HepG2 (cell line): ENCODE measurements around the gene GALNT16. TPM values are rescaled to one million over a fixed set of nuclear protein-coding genes. Genes with fewer than 3 reads are reported as not detected.

Experiments used
- ATAC-seq: fragments of 200-7000 bp; cut with Tn5 transposase; 3 replicates; pipeline ENCODE4 v1.9.1; 2020; ENCODE audit warnings: mild to moderate bottlenecking, moderate library complexity
- BruUV-seq: library from RNA; stranded (reverse); fragments of 400-500 nt; replicated peaks from 2 replicates; lab custom pipeline; 2021; lab: Mats Ljungman, UMichigan
- CTCF ChIA-PET: fragments of 300-600 bp; formaldehyde crosslinking; extraction: SDS; loops from one replicate; lab custom pipeline; 2021; ENCODE audit warnings: low total read pairs, inconsistent platforms, low intra/inter-chr PET ratio; lab: Yijun Ruan, JAX
- POLR2A ChIA-PET: fragments of 350-600 bp; sonication (Branson Sonifier 250); formaldehyde crosslinking; loops from one replicate; lab custom pipeline; 2020; ENCODE audit warnings: antibody characterized with exemption, inconsistent platforms; lab: Yijun Ruan, JAX
- DNase-seq: peaks from one replicate; pipeline ENCODE4 v3.0.0-alpha.2; 2015; ENCODE audit warnings: low spot score
- FAIRE-seq: peaks from 3 replicates; lab custom pipeline; 2011; peaks lifted over from hg19 to GRCh38; lab: Jason Lieb, UNC
- H2AFZ ChIP-seq: one replicate; pipeline ENCODE4 v1.6.1; 2011; ENCODE audit warnings: low read length, inconsistent platforms
- H3K27ac ChIP-seq: fragments of 300-600 bp; 3 replicates; pipeline ENCODE4 v1.8.0; 2011; ENCODE audit warnings: mixed run types, mild to moderate bottlenecking, mixed read lengths, low read length, inconsistent platforms; ENCODE audit not compliant: insufficient read depth; ENCODE audit errors: extremely low read length
- H3K27me3 ChIP-seq, 2 experiments: fragments of 200-600 bp in 1 of 2; 2 replicates in 1 of 2; 3 replicates in 1 of 2; pipeline versions ENCODE4 v1.6.0 to v1.8.0; 2011; ENCODE audit warnings: low read length in 2 of 2, mild to moderate bottlenecking in 2 of 2, moderate library complexity in 2 of 2, inconsistent platforms in 1 of 2; ENCODE audit not compliant: insufficient read depth in 2 of 2, control insufficient read depth in 1 of 2
- H3K36me3 ChIP-seq, 2 experiments: fragments of 200-600 bp in 1 of 2; replicated peaks in 1 of 2; 2 replicates in 1 of 2; 3 replicates in 1 of 2; pipeline versions ENCODE4 v1.5.1 to v1.8.0; 2011; ENCODE audit warnings: low read length in 2 of 2, inconsistent platforms in 1 of 2; ENCODE audit not compliant: insufficient read depth in 2 of 2, control insufficient read depth in 1 of 2
- H3K4me1 ChIP-seq: 2 replicates; pipeline ENCODE4 v1.5.1; 2012; ENCODE audit warnings: low read length, inconsistent platforms; ENCODE audit not compliant: insufficient read depth
- H3K4me2 ChIP-seq: 2 replicates; pipeline ENCODE4 v1.6.0; 2011; ENCODE audit warnings: low read depth, low read length, inconsistent platforms
- H3K4me3 ChIP-seq, 3 experiments: fragments of 200-600 bp in 1 of 3; sonication (generic), shearing (Covaris generic) in 1 of 3; replicated peaks in 1 of 3; 2 replicates each; pipeline ENCODE4 v1.5.1; 2011 to 2016; ENCODE audit warnings: low read length in 3 of 3, inconsistent platforms in 2 of 3, low read depth in 2 of 3, mild to moderate bottlenecking in 2 of 3, control low read depth in 1 of 3, mixed read lengths in 1 of 3; ENCODE audit not compliant: insufficient read depth in 1 of 3
- H3K79me2 ChIP-seq: one replicate; pipeline ENCODE4 v1.6.1; 2011; ENCODE audit warnings: low read length, inconsistent platforms; ENCODE audit not compliant: insufficient read depth
- H3K9ac ChIP-seq: 2 replicates; pipeline ENCODE4 v1.6.0; 2011; ENCODE audit warnings: mild to moderate bottlenecking, low read depth, low read length, inconsistent platforms; ENCODE audit not compliant: insufficient read depth
- H3K9me3 ChIP-seq: 2 replicates; pipeline ENCODE4 v1.5.1; 2012; ENCODE audit warnings: mild to moderate bottlenecking, low read length
- H4K20me1 ChIP-seq: 2 replicates; pipeline ENCODE4 v1.6.0; 2011; ENCODE audit warnings: inconsistent platforms, mild to moderate bottlenecking, low read length, moderate library complexity; ENCODE audit not compliant: insufficient read depth
- CEBPG ChIP-seq: IDR thresholded peaks from 2 replicates; pipeline ENCODE4 v1.6.1; 2016
- HCFC1 ChIP-seq: fragments of 150-350 bp; IDR thresholded peaks from 2 replicates; pipeline ENCODE4 v1.6.1; 2014; ENCODE audit warnings: low read depth, low read length
- NFAT5 ChIP-seq: sonication (generic); formaldehyde crosslinking; IDR thresholded peaks from 2 replicates; pipeline ENCODE4 v1.4.0; 2020; ENCODE audit warnings: missing genetic modification reagents
- PITX1 ChIP-seq: sonication (generic); formaldehyde crosslinking; IDR thresholded peaks from 2 replicates; pipeline ENCODE4 v1.5.1; 2020; ENCODE audit warnings: mild to moderate bottlenecking, missing genetic modification reagents
- PRPF4 ChIP-seq: fragments of 200-400 bp; formaldehyde crosslinking; IDR thresholded peaks from 2 replicates; pipeline ENCODE4 v1.6.1; 2016; ENCODE audit warnings: low read length, low read depth; ENCODE audit not compliant: poor library complexity, severe bottlenecking
- ZNF556 ChIP-seq: sonication (generic); formaldehyde crosslinking; IDR thresholded peaks from 2 replicates; pipeline ENCODE4 v1.4.0; 2020; ENCODE audit warnings: mild to moderate bottlenecking, missing genetic modification reagents, borderline replicate concordance
- ZSCAN5A ChIP-seq: sonication (generic); formaldehyde crosslinking; IDR thresholded peaks from 2 replicates; pipeline ENCODE4 v1.8.0; 2022; ENCODE audit warnings: mild to moderate bottlenecking, missing genetic modification reagents, borderline replicate concordance
- WGBS: methylation state at CpG from one replicate; pipeline ENCODE4 v1.1.6; 2017; ENCODE audit warnings: low lambda C conversion rate; 5-methylcytosine and 5-hydroxymethylcytosine counted together
- in situ Hi-C: cut with HindIII; loops from 2 replicates; pipeline ENCODE4 v1.10.0; 2017; ENCODE audit warnings: low pct_unique_long_range_greater_than_20kb; ENCODE audit not compliant: extremely low pct_ligation_motif_present
- intact Hi-C: fragments of 100-400 bp; cut with micrococcal nuclease; formaldehyde crosslinking; loops from one replicate; pipeline ENCODE4 v1.10.0; 2022; ENCODE audit not compliant: unreplicated experiment
- polyA plus RNA-seq, 8 experiments: library from polyadenylated mRNA; depleted of rRNA in 3 of 8; stranded (reverse) in 7 of 8; unstranded in 1 of 8; fragments of >200 nt; fragmentation: Illumina TruSeq in 4 of 8; extraction: Trizol in 4 of 8; gene quantifications; 2 replicates each; pipeline versions ENCODE4 v1.2.1 to v1.2.3, GENCODE V29; 2011 to 2016; ENCODE audit warnings: low read depth in 4 of 8, missing spikeins in 1 of 8, mixed read lengths in 1 of 8; ENCODE audit not compliant: insufficient read depth in 1 of 8
- total RNA-seq, 5 experiments: library from RNA; depleted of rRNA; stranded (reverse); fragments of >200 nt; fragmentation: Illumina TruSeq; extraction: Trizol; gene quantifications; 2 replicates each; pipeline ENCODE4 v1.2.3, GENCODE V29; 2016; ENCODE audit warnings: low read depth in 1 of 5
- TF ChIP-seq, protein P1 (sequence below), 2 experiments: IDR thresholded peaks; 2 replicates each; pipeline ENCODE4 v1.6.1; 2011 to 2012; ENCODE audit warnings: low read length in 2 of 2, borderline replicate concordance in 1 of 2, low read depth in 1 of 2, mild to moderate bottlenecking in 1 of 2, moderate library complexity in 1 of 2
- TF ChIP-seq, protein P2 (sequence below): sonication (generic); formaldehyde crosslinking; IDR thresholded peaks from 2 replicates; pipeline ENCODE4 v1.4.0; 2020; ENCODE audit warnings: missing genetic modification reagents, borderline replicate concordance

GALNT16 gene
- total and polyA plus RNA-seq, 2 of the 13 experiments (the other 11 are each of a cell fraction or from before 2014, with no cell fraction given), result 0.54 to 0.82 TPM

DNA sequence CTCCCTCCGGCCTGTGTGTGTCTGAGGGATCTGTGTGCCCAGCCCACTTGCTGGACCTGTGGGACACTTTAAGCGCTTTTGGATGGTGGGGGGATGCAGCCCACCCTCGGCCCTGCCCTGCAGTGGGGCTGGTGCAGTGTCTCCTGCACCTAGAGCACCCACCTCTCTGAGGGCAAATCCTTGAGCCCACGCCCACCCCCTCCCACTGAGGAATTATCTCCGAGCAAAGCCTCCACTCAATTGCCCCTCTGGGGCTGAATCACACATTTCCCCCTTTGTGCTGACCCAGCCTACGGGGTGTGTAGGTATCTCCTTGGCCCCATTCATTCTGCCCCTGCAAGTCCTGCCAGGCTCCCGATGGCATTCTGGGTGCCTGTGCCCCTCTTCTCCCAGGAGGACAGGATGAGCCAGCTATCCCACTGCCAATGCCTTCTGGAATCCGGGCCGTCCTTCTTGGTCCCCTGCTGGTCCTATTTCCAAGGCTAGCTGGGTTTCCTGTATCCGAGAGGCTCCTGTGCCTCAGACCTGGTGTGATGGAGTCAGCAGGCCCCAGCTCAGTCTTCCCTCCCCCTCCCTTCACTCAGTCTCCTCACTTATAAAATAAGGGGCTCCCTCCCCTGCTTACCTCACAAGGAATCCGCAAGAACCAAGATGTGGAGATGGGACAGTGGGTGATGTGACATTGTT lies 89.3 kb downstream of the GALNT16 start:
- CTCF ChIA-PET, result no interaction called here
- H2AFZ ChIP-seq, result no peak overlapping the region
- no peaks in the 10 kb centered on the region for H4K20me1 ChIP-seq
- no peaks in the 10 kb centered on the region for H3K9me3 ChIP-seq
- H3K36me3 ChIP-seq, result no peaks in the 10 kb centered on the region
- peaks cover 0 to 24% of the 10 kb centered on the region in 2 experiments; a peak in 3 of 5 replicates for H3K27me3 ChIP-seq
- H3K27ac ChIP-seq, result no peak overlapping the region
- DNase-seq (no peak), ATAC-seq (no peak), FAIRE-seq (no peak)
- no peak overlapping the region for H3K4me2 ChIP-seq
- BruUV-seq, result no TSS peak
- no peaks in the 10 kb centered on the region for H3K79me2 ChIP-seq
- no peak overlapping the region for H3K4me3 ChIP-seq
- POLR2A ChIA-PET, result no interaction called here
- peaks cover 7% of the 10 kb centered on the region for H3K4me1 ChIP-seq
- intact Hi-C loops, result no loop called here
- H3K9ac ChIP-seq, result no peak overlapping the region
- WGBS, result 39% methylated on average over 11 of the region's 11 CpGs
- in situ Hi-C loops, result loop anchor here (5.0 kb wide), 1 partner anchor 107 kb away; no protein-coding TSS in a partner anchor
- TF ChIP-seq PRPF4 (no peak), NFAT5 (CRISPR knock-in tag) (no peak), CEBPG (CRISPR knock-in tag) (no peak), PITX1 (CRISPR knock-in tag) (no peak), ZNF556 (CRISPR knock-in tag) (no peak), ZSCAN5A (CRISPR knock-in tag) (no peak), HCFC1 (no peak)
- TF ChIP-seq, protein P1, sequence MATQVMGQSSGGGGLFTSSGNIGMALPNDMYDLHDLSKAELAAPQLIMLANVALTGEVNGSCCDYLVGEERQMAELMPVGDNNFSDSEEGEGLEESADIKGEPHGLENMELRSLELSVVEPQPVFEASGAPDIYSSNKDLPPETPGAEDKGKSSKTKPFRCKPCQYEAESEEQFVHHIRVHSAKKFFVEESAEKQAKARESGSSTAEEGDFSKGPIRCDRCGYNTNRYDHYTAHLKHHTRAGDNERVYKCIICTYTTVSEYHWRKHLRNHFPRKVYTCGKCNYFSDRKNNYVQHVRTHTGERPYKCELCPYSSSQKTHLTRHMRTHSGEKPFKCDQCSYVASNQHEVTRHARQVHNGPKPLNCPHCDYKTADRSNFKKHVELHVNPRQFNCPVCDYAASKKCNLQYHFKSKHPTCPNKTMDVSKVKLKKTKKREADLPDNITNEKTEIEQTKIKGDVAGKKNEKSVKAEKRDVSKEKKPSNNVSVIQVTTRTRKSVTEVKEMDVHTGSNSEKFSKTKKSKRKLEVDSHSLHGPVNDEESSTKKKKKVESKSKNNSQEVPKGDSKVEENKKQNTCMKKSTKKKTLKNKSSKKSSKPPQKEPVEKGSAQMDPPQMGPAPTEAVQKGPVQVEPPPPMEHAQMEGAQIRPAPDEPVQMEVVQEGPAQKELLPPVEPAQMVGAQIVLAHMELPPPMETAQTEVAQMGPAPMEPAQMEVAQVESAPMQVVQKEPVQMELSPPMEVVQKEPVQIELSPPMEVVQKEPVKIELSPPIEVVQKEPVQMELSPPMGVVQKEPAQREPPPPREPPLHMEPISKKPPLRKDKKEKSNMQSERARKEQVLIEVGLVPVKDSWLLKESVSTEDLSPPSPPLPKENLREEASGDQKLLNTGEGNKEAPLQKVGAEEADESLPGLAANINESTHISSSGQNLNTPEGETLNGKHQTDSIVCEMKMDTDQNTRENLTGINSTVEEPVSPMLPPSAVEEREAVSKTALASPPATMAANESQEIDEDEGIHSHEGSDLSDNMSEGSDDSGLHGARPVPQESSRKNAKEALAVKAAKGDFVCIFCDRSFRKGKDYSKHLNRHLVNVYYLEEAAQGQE (IDR thresholded peaks at IDR 0.05; ENCODE audit: borderline replicate concordance in 1 of 2, low read depth in 1 of 2, low read length in 2 of 2), result no peak
- TF ChIP-seq, protein P2, sequence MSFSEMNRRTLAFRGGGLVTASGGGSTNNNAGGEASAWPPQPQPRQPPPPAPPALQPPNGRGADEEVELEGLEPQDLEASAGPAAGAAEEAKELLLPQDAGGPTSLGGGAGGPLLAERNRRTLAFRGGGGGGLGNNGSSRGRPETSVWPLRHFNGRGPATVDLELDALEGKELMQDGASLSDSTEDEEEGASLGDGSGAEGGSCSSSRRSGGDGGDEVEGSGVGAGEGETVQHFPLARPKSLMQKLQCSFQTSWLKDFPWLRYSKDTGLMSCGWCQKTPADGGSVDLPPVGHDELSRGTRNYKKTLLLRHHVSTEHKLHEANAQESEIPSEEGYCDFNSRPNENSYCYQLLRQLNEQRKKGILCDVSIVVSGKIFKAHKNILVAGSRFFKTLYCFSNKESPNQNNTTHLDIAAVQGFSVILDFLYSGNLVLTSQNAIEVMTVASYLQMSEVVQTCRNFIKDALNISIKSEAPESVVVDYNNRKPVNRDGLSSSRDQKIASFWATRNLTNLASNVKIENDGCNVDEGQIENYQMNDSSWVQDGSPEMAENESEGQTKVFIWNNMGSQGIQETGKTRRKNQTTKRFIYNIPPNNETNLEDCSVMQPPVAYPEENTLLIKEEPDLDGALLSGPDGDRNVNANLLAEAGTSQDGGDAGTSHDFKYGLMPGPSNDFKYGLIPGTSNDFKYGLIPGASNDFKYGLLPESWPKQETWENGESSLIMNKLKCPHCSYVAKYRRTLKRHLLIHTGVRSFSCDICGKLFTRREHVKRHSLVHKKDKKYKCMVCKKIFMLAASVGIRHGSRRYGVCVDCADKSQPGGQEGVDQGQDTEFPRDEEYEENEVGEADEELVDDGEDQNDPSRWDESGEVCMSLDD (CRISPR knock-in tag), result no peak
